ENCODE measurements around the gene UBR4. TPM values are rescaled to one million over a fixed set of nuclear protein-coding genes. Genes with fewer than 3 reads are reported as not detected.

UBR4 gene
- total RNA-seq, 1 experiment from 2014 or later: 126 TPM

- H3K27me3 ChIP-seq (ENCODE audit: control insufficient read depth, insufficient read depth, low read length): no peaks in the 10 kb centered on the region
- BruUV-seq (replicated peaks): no TSS peak
- H3K36me3 ChIP-seq (ENCODE audit: control insufficient read depth, insufficient read depth, low read length): peaks cover 45% of the 10 kb centered on the region
- intact Hi-C loops (cut with micrococcal nuclease; ENCODE audit: unreplicated experiment) (no loop called here), in situ Hi-C loops (cut with HindIII; ENCODE audit: low pct_unique_long_range_greater_than_20kb, low sequenced_read_pairs) (no loop called here)
- no peaks in the 10 kb centered on the region for H3K4me1 ChIP-seq (ENCODE audit: control insufficient read depth, insufficient read depth, low read length)
- DNase-seq (ENCODE audit: low read depth, low spot score) (no peak), ATAC-seq (no peak)
- ChIA-PET POLR2A (no interaction called here), CTCF (no interaction called here)
- no peak overlapping the region for H3K4me3 ChIP-seq (ENCODE audit: low read depth in 2 of 2, low read length in 2 of 2)
- H3K27ac ChIP-seq (ENCODE audit: low read length): no peak overlapping the region
- peaks cover 3% of the 10 kb centered on the region; the same call in 1 of the 2 replicates for H3K9me3 ChIP-seq (ENCODE audit: control insufficient read depth, insufficient read depth, low read depth, low read length)
- TF ChIP-seq SIN3A (IDR thresholded peaks at IDR 0.05; ENCODE audit: borderline replicate concordance, insufficient read depth, low read depth, low read length): no peak
- no peak for TF ChIP-seq TCF7L2 (IDR thresholded peaks at IDR 0.05; ENCODE audit: low read depth, low read length)
- TF ChIP-seq, protein P1, sequence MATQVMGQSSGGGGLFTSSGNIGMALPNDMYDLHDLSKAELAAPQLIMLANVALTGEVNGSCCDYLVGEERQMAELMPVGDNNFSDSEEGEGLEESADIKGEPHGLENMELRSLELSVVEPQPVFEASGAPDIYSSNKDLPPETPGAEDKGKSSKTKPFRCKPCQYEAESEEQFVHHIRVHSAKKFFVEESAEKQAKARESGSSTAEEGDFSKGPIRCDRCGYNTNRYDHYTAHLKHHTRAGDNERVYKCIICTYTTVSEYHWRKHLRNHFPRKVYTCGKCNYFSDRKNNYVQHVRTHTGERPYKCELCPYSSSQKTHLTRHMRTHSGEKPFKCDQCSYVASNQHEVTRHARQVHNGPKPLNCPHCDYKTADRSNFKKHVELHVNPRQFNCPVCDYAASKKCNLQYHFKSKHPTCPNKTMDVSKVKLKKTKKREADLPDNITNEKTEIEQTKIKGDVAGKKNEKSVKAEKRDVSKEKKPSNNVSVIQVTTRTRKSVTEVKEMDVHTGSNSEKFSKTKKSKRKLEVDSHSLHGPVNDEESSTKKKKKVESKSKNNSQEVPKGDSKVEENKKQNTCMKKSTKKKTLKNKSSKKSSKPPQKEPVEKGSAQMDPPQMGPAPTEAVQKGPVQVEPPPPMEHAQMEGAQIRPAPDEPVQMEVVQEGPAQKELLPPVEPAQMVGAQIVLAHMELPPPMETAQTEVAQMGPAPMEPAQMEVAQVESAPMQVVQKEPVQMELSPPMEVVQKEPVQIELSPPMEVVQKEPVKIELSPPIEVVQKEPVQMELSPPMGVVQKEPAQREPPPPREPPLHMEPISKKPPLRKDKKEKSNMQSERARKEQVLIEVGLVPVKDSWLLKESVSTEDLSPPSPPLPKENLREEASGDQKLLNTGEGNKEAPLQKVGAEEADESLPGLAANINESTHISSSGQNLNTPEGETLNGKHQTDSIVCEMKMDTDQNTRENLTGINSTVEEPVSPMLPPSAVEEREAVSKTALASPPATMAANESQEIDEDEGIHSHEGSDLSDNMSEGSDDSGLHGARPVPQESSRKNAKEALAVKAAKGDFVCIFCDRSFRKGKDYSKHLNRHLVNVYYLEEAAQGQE (IDR thresholded peaks at IDR 0.05; ENCODE audit: insufficient read depth in 1 of 2, low read depth in 2 of 2, low read length in 1 of 2): no peak
- no peak for TF ChIP-seq POLR2AphosphoS5 (IDR thresholded peaks at IDR 0.05; ENCODE audit: low read depth, low read length)
- TF ChIP-seq, protein P2, sequence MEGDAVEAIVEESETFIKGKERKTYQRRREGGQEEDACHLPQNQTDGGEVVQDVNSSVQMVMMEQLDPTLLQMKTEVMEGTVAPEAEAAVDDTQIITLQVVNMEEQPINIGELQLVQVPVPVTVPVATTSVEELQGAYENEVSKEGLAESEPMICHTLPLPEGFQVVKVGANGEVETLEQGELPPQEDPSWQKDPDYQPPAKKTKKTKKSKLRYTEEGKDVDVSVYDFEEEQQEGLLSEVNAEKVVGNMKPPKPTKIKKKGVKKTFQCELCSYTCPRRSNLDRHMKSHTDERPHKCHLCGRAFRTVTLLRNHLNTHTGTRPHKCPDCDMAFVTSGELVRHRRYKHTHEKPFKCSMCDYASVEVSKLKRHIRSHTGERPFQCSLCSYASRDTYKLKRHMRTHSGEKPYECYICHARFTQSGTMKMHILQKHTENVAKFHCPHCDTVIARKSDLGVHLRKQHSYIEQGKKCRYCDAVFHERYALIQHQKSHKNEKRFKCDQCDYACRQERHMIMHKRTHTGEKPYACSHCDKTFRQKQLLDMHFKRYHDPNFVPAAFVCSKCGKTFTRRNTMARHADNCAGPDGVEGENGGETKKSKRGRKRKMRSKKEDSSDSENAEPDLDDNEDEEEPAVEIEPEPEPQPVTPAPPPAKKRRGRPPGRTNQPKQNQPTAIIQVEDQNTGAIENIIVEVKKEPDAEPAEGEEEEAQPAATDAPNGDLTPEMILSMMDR (IDR thresholded peaks at IDR 0.05): no peak
Observed at GRCh38 chr1:19128968-19129514, 81.0 kb downstream of the UBR4 start.

DNA sequence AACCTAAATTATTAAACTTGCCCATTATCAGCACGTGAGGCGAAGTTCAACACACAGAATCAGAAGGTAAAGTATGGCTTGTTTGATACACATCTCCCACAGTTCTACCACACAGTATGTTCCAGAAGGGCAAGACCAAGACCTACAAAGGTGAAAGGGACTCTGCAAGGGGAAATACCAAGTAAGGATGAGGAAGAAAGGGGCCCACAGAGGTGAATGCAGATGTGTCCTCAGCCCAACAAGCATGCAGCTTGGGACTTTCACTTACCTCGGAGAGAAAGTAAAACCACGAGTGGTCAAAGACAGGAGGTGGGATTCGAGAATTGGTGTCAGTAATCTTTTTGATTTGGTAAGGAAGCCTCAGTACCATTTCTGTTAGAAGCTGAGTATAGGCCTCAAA, 85.8 kb downstream of the UBR4 start:
- DNase-seq (ENCODE audit: low read depth, low spot score) (no peak), ATAC-seq (no peak)
- H3K9me3 ChIP-seq (ENCODE audit: control insufficient read depth, insufficient read depth, low read depth, low read length): no peaks in the 10 kb centered on the region
- no peaks in the 10 kb centered on the region for H3K27me3 ChIP-seq (ENCODE audit: control insufficient read depth, insufficient read depth, low read length)
- intact Hi-C loops (cut with micrococcal nuclease; ENCODE audit: unreplicated experiment) (no loop called here), in situ Hi-C loops (cut with HindIII; ENCODE audit: low pct_unique_long_range_greater_than_20kb, low sequenced_read_pairs) (no loop called here)
- ChIA-PET POLR2A (no interaction called here), CTCF (no interaction called here)
- H3K27ac ChIP-seq (ENCODE audit: low read length): no peak overlapping the region
- no peak overlapping the region for H3K4me3 ChIP-seq (ENCODE audit: low read depth in 2 of 2, low read length in 2 of 2)
- no peaks in the 10 kb centered on the region for H3K4me1 ChIP-seq (ENCODE audit: control insufficient read depth, insufficient read depth, low read length)
- H3K36me3 ChIP-seq (ENCODE audit: control insufficient read depth, insufficient read depth, low read length): peaks cover 63% of the 10 kb centered on the region
- BruUV-seq (replicated peaks): no TSS peak
- TF ChIP-seq POLR2AphosphoS5 (IDR thresholded peaks at IDR 0.05; ENCODE audit: low read depth, low read length) (no peak), SIN3A (IDR thresholded peaks at IDR 0.05; ENCODE audit: borderline replicate concordance, insufficient read depth, low read depth, low read length) (no peak), TCF7L2 (IDR thresholded peaks at IDR 0.05; ENCODE audit: low read depth, low read length) (no peak)
- TF ChIP-seq, protein P1 (IDR thresholded peaks at IDR 0.05; ENCODE audit: insufficient read depth in 1 of 2, low read depth in 2 of 2, low read length in 1 of 2): no peak
- TF ChIP-seq, protein P2 (IDR thresholded peaks at IDR 0.05): no peak

Measured in Panc1 (cell line).